Body of pancreas (tissue), 4 donors: ENCODE data around the gene TENM3.

Source experiments
- POLR2A ChIP-seq, 3 donors: fragments of 450-650 bp; IDR thresholded peaks; one replicate each; pipeline ENCODE4 v1.6.1; 2016; ENCODE audit warnings: antibody characterized with exemption in 3 of 3, mild to moderate bottlenecking in 2 of 3
- TF ChIP-seq, protein P1 (sequence below), 7 experiments: fragments of 450-650 bp in 4 of 7; fragments of 200-600 bp in 3 of 7; sonication (generic) in 3 of 7; IDR thresholded peaks; one replicate each; pipeline ENCODE4 v1.5.1; 2016 to 2019; ENCODE audit warnings: antibody characterized with exemption in 7 of 7

DNA sequence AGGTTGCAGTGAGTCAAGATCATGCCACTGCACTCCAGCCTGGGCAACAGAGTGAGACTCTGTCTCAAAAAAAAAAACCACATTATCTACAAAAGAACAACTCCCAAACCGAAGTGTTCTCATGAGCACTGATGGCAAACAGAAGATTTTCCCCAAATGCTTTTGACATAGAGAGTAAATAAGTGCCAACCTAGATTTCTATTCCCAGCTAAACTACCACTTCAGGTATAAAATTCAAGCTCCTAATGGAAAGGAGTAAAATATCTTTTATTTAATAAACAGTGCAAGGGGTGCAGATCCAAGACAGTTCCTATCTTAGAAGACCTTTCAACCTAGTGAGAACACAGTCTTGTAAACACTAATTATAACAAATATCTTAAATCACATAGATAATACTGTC lies 170.3 kb downstream of the TENM3 start:
- TF ChIP-seq, protein P1, sequence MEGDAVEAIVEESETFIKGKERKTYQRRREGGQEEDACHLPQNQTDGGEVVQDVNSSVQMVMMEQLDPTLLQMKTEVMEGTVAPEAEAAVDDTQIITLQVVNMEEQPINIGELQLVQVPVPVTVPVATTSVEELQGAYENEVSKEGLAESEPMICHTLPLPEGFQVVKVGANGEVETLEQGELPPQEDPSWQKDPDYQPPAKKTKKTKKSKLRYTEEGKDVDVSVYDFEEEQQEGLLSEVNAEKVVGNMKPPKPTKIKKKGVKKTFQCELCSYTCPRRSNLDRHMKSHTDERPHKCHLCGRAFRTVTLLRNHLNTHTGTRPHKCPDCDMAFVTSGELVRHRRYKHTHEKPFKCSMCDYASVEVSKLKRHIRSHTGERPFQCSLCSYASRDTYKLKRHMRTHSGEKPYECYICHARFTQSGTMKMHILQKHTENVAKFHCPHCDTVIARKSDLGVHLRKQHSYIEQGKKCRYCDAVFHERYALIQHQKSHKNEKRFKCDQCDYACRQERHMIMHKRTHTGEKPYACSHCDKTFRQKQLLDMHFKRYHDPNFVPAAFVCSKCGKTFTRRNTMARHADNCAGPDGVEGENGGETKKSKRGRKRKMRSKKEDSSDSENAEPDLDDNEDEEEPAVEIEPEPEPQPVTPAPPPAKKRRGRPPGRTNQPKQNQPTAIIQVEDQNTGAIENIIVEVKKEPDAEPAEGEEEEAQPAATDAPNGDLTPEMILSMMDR (IDR thresholded peaks at IDR 0.05), result no peak
- TF ChIP-seq POLR2A (IDR thresholded peaks at IDR 0.05), result no peak
